Omental fat pad (tissue), 4 donors: Measurements from ENCODE around the gene NEK1. TPM values are rescaled to one million over a fixed set of nuclear protein-coding genes. Genes with fewer than 3 reads are reported as not detected.
"Not testable (repeated sequence)": the region's sequence is repeated elsewhere in the genome, so short reads cannot be mapped to it uniquely, and the experiment has no call there.

Source experiments
- ATAC-seq: fragments of 150-250 bp; one replicate; pipeline ENCODE4 v1.9.1; 2016; ENCODE audit warnings: mild to moderate bottlenecking, moderate library complexity; ENCODE audit not compliant: low FRiP score
- DNase-seq: peaks from one replicate; pipeline ENCODE4 v3.0.0-alpha.2; 2019; ENCODE audit warnings: low spot score
- CTCF ChIP-seq, 3 donors: fragments of 450-650 bp; IDR thresholded peaks; one replicate each; pipeline ENCODE4 v1.5.1; 2016 to 2017; ENCODE audit warnings: antibody characterized with exemption in 3 of 3, mild to moderate bottlenecking in 3 of 3, moderate library complexity in 2 of 3
- total RNA-seq, 4 donors: library from RNA; depleted of rRNA; stranded (reverse); fragments of >200 nt; gene quantifications; one replicate each; pipeline ENCODE4 v1.1.0, GENCODE V29; 2016

NEK1 gene
- total RNA-seq, 4 donors from 2014 or later: 7.0 to 13.4 (median 9.8) TPM

DNA sequence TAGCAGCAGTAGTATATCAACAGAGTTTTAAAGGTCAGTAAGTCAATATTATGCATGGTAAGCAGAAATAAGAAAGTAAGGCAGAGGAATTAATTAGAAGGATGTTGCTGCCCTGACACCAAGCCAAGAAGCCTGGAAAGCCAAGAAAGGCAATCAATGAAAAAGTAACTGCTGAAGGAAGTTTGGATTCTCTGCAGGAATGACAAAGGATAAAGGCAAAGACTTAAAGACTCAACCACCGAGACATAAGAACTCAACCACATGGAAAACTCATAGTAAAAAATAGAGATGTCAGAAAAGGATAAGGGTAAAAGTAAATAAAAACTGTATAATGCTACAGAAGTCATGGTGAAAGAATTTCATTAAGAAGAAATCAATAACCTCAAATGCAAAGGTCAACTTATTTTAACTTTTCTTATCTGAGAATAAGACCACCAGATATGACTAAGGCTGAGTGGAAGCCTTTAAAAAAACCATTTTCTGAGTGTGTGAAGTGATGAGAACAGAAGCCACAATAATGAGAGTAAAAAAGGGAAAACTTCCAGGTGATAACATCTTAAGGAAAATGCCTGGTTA is 55.2 kb downstream of the NEK1 start:
- no peak for ATAC-seq
- no peak for DNase-seq
- TF ChIP-seq CTCF (IDR thresholded peaks at IDR 0.05): no peak

GRCh38 chr4:169546548-169546947 is 65.8 kb downstream of the NEK1 start:
- ATAC-seq, DNase-seq: not testable (repeated sequence)

DNA sequence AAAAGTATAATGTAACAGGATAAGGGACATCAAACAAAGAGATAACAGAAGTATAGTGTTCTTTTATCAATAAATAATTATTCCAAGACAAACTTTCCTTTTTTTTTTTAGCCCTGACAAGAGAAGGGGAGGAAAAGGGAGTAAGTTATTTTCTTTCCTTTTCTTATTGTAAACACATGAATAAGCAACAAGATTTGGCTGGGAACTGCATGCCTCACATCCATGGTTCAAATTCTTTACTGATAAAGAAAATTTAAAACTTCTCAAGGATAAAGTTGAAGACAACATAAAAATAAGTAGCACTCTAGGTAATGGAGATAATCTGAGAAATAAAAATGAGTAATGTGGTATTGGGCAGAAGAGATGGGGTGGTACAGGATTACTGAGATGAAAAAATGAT is 71.6 kb downstream of the NEK1 start:
- TF ChIP-seq CTCF (IDR thresholded peaks at IDR 0.05): no peak
- no peak for DNase-seq
- no peak for ATAC-seq

GRCh38 chr4:169530048-169530447 is 82.3 kb downstream of the NEK1 start:
- no peak for TF ChIP-seq CTCF (IDR thresholded peaks at IDR 0.05)
- DNase-seq: no peak
- ATAC-seq: no peak

DNA sequence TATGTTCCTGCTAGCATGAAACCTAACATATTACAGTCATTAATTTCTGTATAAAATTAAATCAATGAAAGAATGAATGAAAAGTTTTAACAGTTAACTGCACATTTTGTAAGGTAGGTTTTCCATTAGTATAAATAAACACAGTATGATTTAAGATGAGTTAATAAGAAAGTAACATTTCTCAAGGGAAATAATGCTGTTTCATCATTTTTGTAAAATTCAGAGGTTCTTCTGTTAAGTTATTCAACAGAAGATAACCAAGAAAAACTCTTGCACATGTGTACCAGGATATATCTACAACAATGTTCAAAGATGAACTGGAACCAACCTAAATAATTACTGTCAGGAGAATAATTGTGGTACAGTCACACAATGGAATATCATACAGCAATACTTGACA is 88.6 kb downstream of the NEK1 start:
- TF ChIP-seq CTCF (IDR thresholded peaks at IDR 0.05): no peak
- DNase-seq (no peak), ATAC-seq (no peak)

DNA sequence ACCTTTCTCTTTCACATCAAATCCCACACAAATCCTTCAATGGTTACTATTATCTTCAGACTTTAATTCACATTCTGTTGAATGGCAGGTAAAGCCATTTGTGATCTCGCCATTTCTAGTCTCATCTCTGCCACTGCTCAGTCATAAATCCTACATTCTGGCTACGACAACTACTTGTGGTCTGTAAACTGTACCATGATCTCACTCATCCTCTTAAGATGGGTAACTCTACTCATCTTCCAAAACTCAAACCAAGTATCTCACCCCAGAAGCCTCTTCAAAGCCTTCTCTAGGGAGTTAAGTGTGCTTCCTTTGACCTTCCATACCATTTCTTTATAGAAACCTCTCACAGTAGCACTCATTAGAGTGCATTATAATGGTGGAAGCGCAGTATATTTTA is 101.8 kb downstream of the NEK1 start:
- no peak for ATAC-seq
- no peak for DNase-seq
- TF ChIP-seq CTCF (IDR thresholded peaks at IDR 0.05): no peak

DNA sequence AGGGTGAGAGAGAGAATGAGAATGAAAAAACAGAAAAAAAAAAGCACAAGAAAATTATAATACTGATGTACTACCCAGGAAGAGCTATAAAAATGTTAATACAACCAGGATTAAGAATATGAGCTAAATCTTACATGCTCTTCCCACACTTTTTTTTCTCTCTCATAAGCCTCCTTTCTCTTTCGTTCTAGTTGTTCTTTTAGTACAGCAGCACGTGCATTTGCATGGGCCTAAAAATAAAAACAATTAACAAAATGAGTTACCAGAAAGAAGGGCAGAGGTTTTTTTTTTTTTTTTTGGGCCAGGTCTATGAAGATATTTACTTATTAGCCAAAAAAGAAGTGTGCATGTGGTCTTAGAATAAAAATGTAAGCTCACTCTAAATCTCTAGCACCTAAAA is 105.5 kb downstream of the NEK1 start:
- no peak for ATAC-seq

GRCh38 chr4:169499907-169500306 is 112.5 kb downstream of the NEK1 start:
- not testable (repeated sequence) for DNase-seq, ATAC-seq

More for the DNA sequence above, 105.5 kb downstream of the NEK1 start:
- no peak for DNase-seq
- no peak for TF ChIP-seq CTCF (IDR thresholded peaks at IDR 0.05)

DNA sequence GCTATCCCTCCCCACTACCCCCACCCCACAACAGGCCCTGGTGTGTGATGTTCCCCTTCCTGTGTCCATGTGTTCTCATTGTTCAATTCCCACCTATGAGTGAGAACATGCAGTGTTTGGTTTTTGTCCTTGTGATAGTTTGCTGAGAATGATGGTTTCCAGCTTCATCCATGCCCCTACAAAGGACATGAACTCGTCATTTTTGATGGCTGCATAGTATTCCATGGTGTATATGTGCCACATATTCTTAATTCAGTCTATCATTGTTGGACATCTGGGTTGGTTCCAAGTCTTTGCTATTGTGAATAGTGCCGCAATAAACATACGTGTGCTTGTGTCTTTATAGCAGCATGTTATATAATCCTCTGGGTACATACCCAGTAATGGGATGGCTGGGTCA is 118.1 kb downstream of the NEK1 start:
- not testable (repeated sequence) for ATAC-seq, DNase-seq
